HG03097 (cell line): ENCODE data around the gene IGSF8.
"Not testable (repeated sequence)": the region's sequence is repeated elsewhere in the genome, so short reads cannot be mapped to it uniquely, and the experiment has no call there.

Experiments
- ATAC-seq: cut with Tn5 transposase; IDR thresholded peaks from one replicate; pipeline ENCODE4 v1.9.1; 2021; ENCODE audit not compliant: unreplicated experiment, low FRiP score

Gene IGSF8

GRCh38 chr1:160070243-160071163, 27.9 kb downstream of the IGSF8 start:
- ATAC-seq, result no peak

- ATAC-seq, result no peak
Observed at GRCh38 chr1:160069460-160070231, 28.8 kb downstream of the IGSF8 start, which contains the start of gene KCNJ10. TSS of gene KCNJ10 (minus strand) at chr1:160070160. CDS start at chr1:160042532, 27,628 bp downstream.

GRCh38 chr1:160068225-160068624, 30.2 kb downstream of the IGSF8 start:
- no peak for ATAC-seq

GRCh38 chr1:160066829-160067745, 31.3 kb downstream of the IGSF8 start:
- no peak for ATAC-seq

GRCh38 chr1:160064746-160065145, 33.7 kb downstream of the IGSF8 start:
- ATAC-seq, result no peak

- no peak for ATAC-seq
Observed at GRCh38 chr1:160064164-160064563, 34.3 kb downstream of the IGSF8 start.

- ATAC-seq, result no peak
Observed at GRCh38 chr1:160063176-160063575, 35.2 kb downstream of the IGSF8 start.

- no peak for ATAC-seq
Observed at GRCh38 chr1:160062230-160062532, 36.2 kb downstream of the IGSF8 start.

- no peak for ATAC-seq
Observed at GRCh38 chr1:160061369-160062229, 36.8 kb downstream of the IGSF8 start.

- no peak for ATAC-seq
Observed at GRCh38 chr1:160058087-160058486, 40.3 kb downstream of the IGSF8 start.

- no peak for ATAC-seq
Observed at GRCh38 chr1:160056648-160057169, 41.7 kb downstream of the IGSF8 start.

GRCh38 chr1:160053548-160054365, 44.7 kb downstream of the IGSF8 start:
- no peak for ATAC-seq

GRCh38 chr1:160052936-160053335, 45.5 kb downstream of the IGSF8 start:
- no peak for ATAC-seq

GRCh38 chr1:160050619-160051018, 47.8 kb downstream of the IGSF8 start:
- ATAC-seq, result no peak

- ATAC-seq, result not testable (repeated sequence)
Observed at GRCh38 chr1:160050182-160050581, 48.2 kb downstream of the IGSF8 start.

GRCh38 chr1:160049101-160049500, 49.3 kb downstream of the IGSF8 start:
- ATAC-seq, result no peak

GRCh38 chr1:160048335-160048734, 50.1 kb downstream of the IGSF8 start:
- ATAC-seq, result no peak

- ATAC-seq, result no peak
Observed at GRCh38 chr1:160047111-160047991, 51.1 kb downstream of the IGSF8 start.
